Sigmoid colon (tissue), 7 donors: ENCODE measurements around the gene DLL3. TPM values are rescaled to one million over a fixed set of nuclear protein-coding genes. Genes with fewer than 3 reads are reported as not detected.
A peak's percentile ranks its signal among the peaks of the same experiment; 100 is the strongest.

ENCODE experiments used
- DNase-seq: peaks from one replicate; pipeline ENCODE4 v3.0.0-alpha.2; 2019
- H3K27ac ChIP-seq, 4 donors: fragments of 200-600 bp; sonication (generic); one replicate each; pipeline ENCODE4 v1.5.1; 2016 to 2019; ENCODE audit warnings: mild to moderate bottlenecking in 1 of 4
- H3K27me3 ChIP-seq, 3 donors: fragments of 200-600 bp; sonication (generic); one replicate each; pipeline ENCODE4 v1.5.1; 2019; ENCODE audit warnings: mild to moderate bottlenecking in 1 of 3
- H3K36me3 ChIP-seq, 4 donors: fragments of 200-600 bp; sonication (generic); one replicate each; pipeline ENCODE4 v1.5.1; 2016 to 2019
- H3K4me1 ChIP-seq, 4 donors: fragments of 200-600 bp; sonication (generic); one replicate each; pipeline ENCODE4 v1.5.1; 2017 to 2019
- H3K4me3 ChIP-seq, 4 donors: fragments of 200-600 bp; sonication (generic); one replicate each; pipeline ENCODE4 v1.5.1; 2017 to 2019; ENCODE audit warnings: mild to moderate bottlenecking in 2 of 4, moderate library complexity in 1 of 4
- H3K9me3 ChIP-seq, 4 donors: fragments of 200-600 bp in 3 of 4; sonication (generic) in 3 of 4; one replicate each; pipeline versions ENCODE4 v1.5.1 to v1.6.1; 2013 to 2019
- CTCF ChIP-seq, 4 experiments: fragments of 450-650 bp in 3 of 4; fragments of 200-600 bp in 1 of 4; IDR thresholded peaks; one replicate each; pipeline ENCODE4 v1.5.1; 2016 to 2019; ENCODE audit warnings: antibody characterized with exemption in 4 of 4, mild to moderate bottlenecking in 3 of 4, moderate library complexity in 2 of 4
- EP300 ChIP-seq, 4 donors: sonication (generic); formaldehyde crosslinking; IDR thresholded peaks; one replicate each; pipeline ENCODE4 v1.6.1; 2017; ENCODE audit warnings: antibody characterized with exemption in 4 of 4
- POLR2A ChIP-seq, 2 donors: fragments of 450-650 bp; IDR thresholded peaks; one replicate each; pipeline ENCODE4 v1.6.1; 2016; ENCODE audit warnings: antibody characterized with exemption in 2 of 2, mild to moderate bottlenecking in 2 of 2, moderate library complexity in 2 of 2
- POLR2AphosphoS5 ChIP-seq, 4 donors: sonication (generic); formaldehyde crosslinking; IDR thresholded peaks; one replicate each; pipeline ENCODE4 v1.6.1; 2017; ENCODE audit warnings: antibody characterized with exemption in 4 of 4
- WGBS, 2 donors: extraction: QIAGEN DNeasy Blood & Tissue Kit; methylation state at CpG; one replicate each; pipeline ENCODE4 v1.1.7; 2013; 5-methylcytosine and 5-hydroxymethylcytosine counted together
- intact Hi-C: fragments of 100-400 bp; cut with DNase I; formaldehyde crosslinking; loops from one replicate; pipeline ENCODE4 v1.15.1; 2023
- polyA plus RNA-seq, 3 donors: library from polyadenylated mRNA; stranded (reverse); fragments of 200-250 nt; gene quantifications; one replicate each; pipeline ENCODE4 v1.2.3, GENCODE V29; 2013
- total RNA-seq, 4 donors: library from RNA; depleted of rRNA; stranded (reverse); fragments of >200 nt; gene quantifications; one replicate each; pipeline ENCODE4 v1.1.0, GENCODE V29; 2016
- donor health status: healthy with polysubstance abuse.
- donor health status: Bipolar disorder and iron deficiency.
- donor health status: healthy.

The DLL3 gene
- total and polyA plus RNA-seq, 7 donors = 0.17 to 0.36 TPM; not detected in 5

- intact Hi-C loops = no loop called here
- Histone ChIP-seq H3K36me3 (peaks cover 0 to 8% (median 0%) of the 10 kb centered on the region in 4 donors), H3K27ac (no peak overlapping the region), H3K27me3 (no peaks in the 10 kb centered on the region), H3K4me3 (no peak overlapping the region), H3K4me1 (peaks cover 0 to 5% (median 2%) of the 10 kb centered on the region in 4 donors), H3K9me3 (no peaks in the 10 kb centered on the region)
- DNase-seq = peak; percentile 14
- TF ChIP-seq POLR2AphosphoS5 (IDR thresholded peaks at IDR 0.05) (no peak), POLR2A (IDR thresholded peaks at IDR 0.05) (no peak), EP300 (IDR thresholded peaks at IDR 0.05) (no peak), CTCF (IDR thresholded peaks at IDR 0.05) (no peak)
- 23 to 77% methylated on average over 3 of the region's 3 CpGs for WGBS, 2 donors
Measured at GRCh38 chr19:39525205-39525604, 26.5 kb downstream of the DLL3 start.

- intact Hi-C loops = loop anchor here (2.0 to 5.0 kb wide), 5 partner anchors 35 to 405 kb away; partner anchors contain the start of genes DLL3, PAK4, SAMD4B and TIMM50
- no peaks in the 10 kb centered on the region for H3K27me3 ChIP-seq
- 47 to 49% methylated on average over 14 of the region's 14 CpGs for WGBS, 2 donors
- H3K4me1 ChIP-seq = peaks cover 0 to 26% (median 11%) of the 10 kb centered on the region in 4 donors
- peak overlapping the region; percentile 70 to 89 (median 78) for H3K4me3 ChIP-seq
- TF ChIP-seq CTCF (IDR thresholded peaks at IDR 0.05) (no peak), POLR2A (IDR thresholded peaks at IDR 0.05) (no peak), EP300 (IDR thresholded peaks at IDR 0.05) (no peak), POLR2AphosphoS5 (IDR thresholded peaks at IDR 0.05) (no peak)
- peaks cover 0 to 8% (median 0%) of the 10 kb centered on the region in 4 donors for H3K36me3 ChIP-seq
- DNase-seq = peak; percentile 55
- H3K27ac ChIP-seq = peak overlapping the region; percentile 86 to 94 (median 92)
- H3K9me3 ChIP-seq = no peaks in the 10 kb centered on the region
Measured at GRCh38 chr19:39531834-39532232, 33.1 kb downstream of the DLL3 start.

GRCh38 chr19:39532233-39533002 lies 33.7 kb downstream of the DLL3 start, which contains the start of gene EID2B:
Gene EID2B, minus strand, starts transcription at chr19:39532852. Its CDS starts 50 bp downstream, at chr19:39532802.
- DNase-seq = peak; percentile 98
- peak; percentile 94 to 99 (median 98) for TF ChIP-seq CTCF (IDR thresholded peaks at IDR 0.05)
- peak; percentile 89 to 97 (median 94) for TF ChIP-seq POLR2AphosphoS5 (IDR thresholded peaks at IDR 0.05)
- TF ChIP-seq POLR2A (IDR thresholded peaks at IDR 0.05) = peak; percentile 44 to 74
- TF ChIP-seq EP300 (IDR thresholded peaks at IDR 0.05) = no peak
- intact Hi-C loops = loop anchor here (2.0 to 5.0 kb wide), 5 partner anchors 35 to 405 kb away; partner anchors contain the start of genes DLL3, PAK4, SAMD4B and TIMM50
- Histone ChIP-seq H3K27ac (peak within 1 kb of the TSS; percentile 86 to 94 (median 92)), H3K36me3 (peaks cover 0 to 4% (median 0%) of the 10 kb centered on the region in 4 donors), H3K9me3 (no peaks in the 10 kb centered on the region), H3K4me1 (peaks cover 0 to 26% (median 13%) of the 10 kb centered on the region in 4 donors), H3K4me3 (peak within 1 kb of the TSS; percentile 70 to 89 (median 78)), H3K27me3 (no peaks in the 10 kb centered on the region)
- WGBS, 2 donors = 0 to 1% methylated on average over 65 of the region's 65 CpGs

- H3K4me3 ChIP-seq = peak overlapping the region; percentile 70 to 89 (median 78)
- WGBS, 2 donors = 20 to 25% methylated on average over 12 of the region's 12 CpGs
- peak in 1 of 4 experiments; percentile 35 for TF ChIP-seq CTCF (IDR thresholded peaks at IDR 0.05)
- no peak for TF ChIP-seq EP300 (IDR thresholded peaks at IDR 0.05)
- no peak for TF ChIP-seq POLR2AphosphoS5 (IDR thresholded peaks at IDR 0.05)
- no peak for TF ChIP-seq POLR2A (IDR thresholded peaks at IDR 0.05)
- intact Hi-C loops = loop anchor here (2.0 to 5.0 kb wide), 5 partner anchors 36 to 406 kb away; partner anchors contain the start of genes DLL3, PAK4, SAMD4B and TIMM50
- no peaks in the 10 kb centered on the region for H3K9me3 ChIP-seq
- H3K36me3 ChIP-seq = no peaks in the 10 kb centered on the region
- H3K27me3 ChIP-seq = no peaks in the 10 kb centered on the region
- DNase-seq = no peak
- H3K4me1 ChIP-seq = peaks cover 0 to 32% (median 18%) of the 10 kb centered on the region in 4 donors
- H3K27ac ChIP-seq = peak overlapping the region in 3 of 4 donors; percentile 91 to 94 (median 93)
Measured at GRCh38 chr19:39533003-39533512, 34.3 kb downstream of the DLL3 start.
